A673 (cell line): ENCODE data around the gene NR1H3. TPM values are rescaled to one million over a fixed set of nuclear protein-coding genes. Genes with fewer than 3 reads are reported as not detected.

Source experiments
- BruUV-seq: library from RNA; stranded (reverse); fragments of 400-500 nt; replicated peaks from 2 replicates; lab custom pipeline; 2021; lab: Mats Ljungman, UMichigan
- CTCF ChIA-PET: fragments of 300-600 bp; sonication (Branson Sonifier 250); formaldehyde crosslinking; loops from one replicate; lab custom pipeline; 2022; ENCODE audit warnings: antibody characterized with exemption; lab: Charles Lee
- POLR2A ChIA-PET: fragments of 300-600 bp; sonication (Branson Sonifier 250); formaldehyde crosslinking; loops from one replicate; lab custom pipeline; 2022; ENCODE audit warnings: antibody characterized with exemption; ENCODE audit not compliant: low non-redundant PET; lab: Charles Lee
- DNase-seq: peaks from one replicate; pipeline ENCODE4 v3.0.0-alpha.2; 2015; ENCODE audit warnings: low spot score
- H3K27ac ChIP-seq: fragments of 200-600 bp; sonication (generic); 2 replicates; pipeline ENCODE4 v1.5.1; 2016; ENCODE audit warnings: mixed run types, low read depth, mild to moderate bottlenecking, mixed read lengths, antibody characterized with exemption, low read length; ENCODE audit not compliant: poor library complexity, severe bottlenecking
- H3K27me3 ChIP-seq: fragments of 200-600 bp; sonication (generic); replicated peaks from 2 replicates; pipeline ENCODE4 v1.6.1; 2017; ENCODE audit warnings: mixed run types, low read depth, mild to moderate bottlenecking, mixed read lengths, antibody characterized with exemption, low read length; ENCODE audit not compliant: insufficient read depth, poor library complexity
- H3K36me3 ChIP-seq: fragments of 200-600 bp; sonication (generic); 2 replicates; pipeline ENCODE4 v1.6.1; 2016; ENCODE audit warnings: mixed run types, mild to moderate bottlenecking, mixed read lengths, antibody characterized with exemption, low read length; ENCODE audit not compliant: insufficient read depth, poor library complexity, severe bottlenecking
- H3K4me1 ChIP-seq: fragments of 200-600 bp; sonication (generic); 2 replicates; pipeline ENCODE4 v1.6.1; 2017; ENCODE audit warnings: mixed run types, mild to moderate bottlenecking, mixed read lengths, antibody characterized with exemption, low read length; ENCODE audit not compliant: insufficient read depth, poor library complexity, severe bottlenecking
- H3K4me3 ChIP-seq: fragments of 200-600 bp; sonication (generic); 2 replicates; pipeline ENCODE4 v1.5.1; 2016; ENCODE audit warnings: low read depth, mixed run types, mild to moderate bottlenecking, mixed read lengths, low read length; ENCODE audit not compliant: poor library complexity, severe bottlenecking
- H3K9me3 ChIP-seq: fragments of 200-600 bp; sonication (generic); 2 replicates; pipeline ENCODE4 v1.6.1; 2016; ENCODE audit warnings: mixed run types, low read depth, mild to moderate bottlenecking, mixed read lengths, antibody characterized with exemption, low read length; ENCODE audit not compliant: poor library complexity, severe bottlenecking
- EZH2 ChIP-seq: fragments of 200-600 bp; sonication (generic); IDR thresholded peaks from 2 replicates; pipeline ENCODE4 v1.6.1; 2017; ENCODE audit warnings: borderline replicate concordance, low read depth, mild to moderate bottlenecking, mixed read lengths, antibody characterized with exemption, low read length; ENCODE audit not compliant: poor library complexity, severe bottlenecking
- intact Hi-C: fragments of 100-400 bp; cut with micrococcal nuclease; formaldehyde crosslinking; loops from one replicate; pipeline ENCODE4 v1.10.0; 2022; ENCODE audit not compliant: unreplicated experiment
- total RNA-seq: library from RNA; stranded (reverse); gene quantifications from 2 replicates; pipeline ENCODE4 v1.2.3, GENCODE V29; 2021
- TF ChIP-seq, protein P1 (sequence below): fragments of 300-800, 200-600 bp; sonication (generic); conservative IDR thresholded peaks from 2 replicates; pipeline ENCODE4 v1.5.1; 2017; ENCODE audit warnings: low read depth, mild to moderate bottlenecking, antibody characterized with exemption, low read length, moderate library complexity, mixed read lengths

Gene NR1H3
- total RNA-seq, 1 experiment from 2014 or later, result 14.5 TPM

DNA sequence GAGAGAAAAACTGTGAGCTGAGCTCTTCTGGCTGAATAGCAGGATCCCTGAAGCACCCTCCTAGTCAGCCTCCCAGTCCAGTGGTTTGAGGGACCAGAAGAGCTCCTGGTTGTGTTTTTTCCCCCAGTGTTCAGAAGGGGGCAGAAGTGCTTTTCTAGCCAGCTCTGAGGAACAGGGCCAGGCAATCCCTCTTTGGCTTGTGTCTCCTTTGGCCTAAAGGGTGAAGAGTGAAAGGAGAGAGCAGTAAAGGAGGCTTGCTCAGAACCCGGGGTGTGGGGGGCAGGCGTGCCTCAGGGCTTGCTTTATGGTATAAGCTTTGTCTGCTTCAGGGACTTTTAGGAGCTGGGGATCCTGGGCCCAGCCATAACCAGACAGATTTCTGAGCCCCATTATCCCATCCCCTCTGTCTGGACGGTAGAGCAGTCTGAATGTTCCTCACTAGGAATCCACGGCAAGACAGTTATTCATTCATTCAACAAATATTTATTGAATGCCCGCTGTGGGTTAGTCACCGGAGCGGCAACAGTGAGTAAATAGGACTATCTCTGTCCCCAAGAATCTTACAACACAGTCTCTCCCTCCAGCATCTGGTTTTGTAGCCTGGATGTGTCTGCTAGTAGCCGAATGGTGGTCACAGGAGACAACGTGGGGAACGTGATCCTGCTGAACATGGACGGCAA, 23.7 kb upstream of the NR1H3 start:
- H3K4me3 ChIP-seq, result no peak overlapping the region
- peak; percentile 75 for DNase-seq
- TF ChIP-seq, protein P1, sequence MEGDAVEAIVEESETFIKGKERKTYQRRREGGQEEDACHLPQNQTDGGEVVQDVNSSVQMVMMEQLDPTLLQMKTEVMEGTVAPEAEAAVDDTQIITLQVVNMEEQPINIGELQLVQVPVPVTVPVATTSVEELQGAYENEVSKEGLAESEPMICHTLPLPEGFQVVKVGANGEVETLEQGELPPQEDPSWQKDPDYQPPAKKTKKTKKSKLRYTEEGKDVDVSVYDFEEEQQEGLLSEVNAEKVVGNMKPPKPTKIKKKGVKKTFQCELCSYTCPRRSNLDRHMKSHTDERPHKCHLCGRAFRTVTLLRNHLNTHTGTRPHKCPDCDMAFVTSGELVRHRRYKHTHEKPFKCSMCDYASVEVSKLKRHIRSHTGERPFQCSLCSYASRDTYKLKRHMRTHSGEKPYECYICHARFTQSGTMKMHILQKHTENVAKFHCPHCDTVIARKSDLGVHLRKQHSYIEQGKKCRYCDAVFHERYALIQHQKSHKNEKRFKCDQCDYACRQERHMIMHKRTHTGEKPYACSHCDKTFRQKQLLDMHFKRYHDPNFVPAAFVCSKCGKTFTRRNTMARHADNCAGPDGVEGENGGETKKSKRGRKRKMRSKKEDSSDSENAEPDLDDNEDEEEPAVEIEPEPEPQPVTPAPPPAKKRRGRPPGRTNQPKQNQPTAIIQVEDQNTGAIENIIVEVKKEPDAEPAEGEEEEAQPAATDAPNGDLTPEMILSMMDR, result peak; percentile 60
- no peak for TF ChIP-seq EZH2
- ChIA-PET POLR2A (no interaction called here), CTCF (interaction anchor here (0.6 to 1.9 kb wide), 5 partner anchors 26 to 406 kb away, joined by 3 to 8 read pairs (median 3); no protein-coding TSS in a partner anchor)
- H3K27ac ChIP-seq, result no peak overlapping the region
- no TSS peak for BruUV-seq
- intact Hi-C loops, result no loop called here
- no peaks in the 10 kb centered on the region for H3K9me3 ChIP-seq
- peaks cover 14% of the 10 kb centered on the region for H3K4me1 ChIP-seq
- peaks cover 31% of the 10 kb centered on the region for H3K36me3 ChIP-seq
- H3K27me3 ChIP-seq, result no peaks in the 10 kb centered on the region

DNA sequence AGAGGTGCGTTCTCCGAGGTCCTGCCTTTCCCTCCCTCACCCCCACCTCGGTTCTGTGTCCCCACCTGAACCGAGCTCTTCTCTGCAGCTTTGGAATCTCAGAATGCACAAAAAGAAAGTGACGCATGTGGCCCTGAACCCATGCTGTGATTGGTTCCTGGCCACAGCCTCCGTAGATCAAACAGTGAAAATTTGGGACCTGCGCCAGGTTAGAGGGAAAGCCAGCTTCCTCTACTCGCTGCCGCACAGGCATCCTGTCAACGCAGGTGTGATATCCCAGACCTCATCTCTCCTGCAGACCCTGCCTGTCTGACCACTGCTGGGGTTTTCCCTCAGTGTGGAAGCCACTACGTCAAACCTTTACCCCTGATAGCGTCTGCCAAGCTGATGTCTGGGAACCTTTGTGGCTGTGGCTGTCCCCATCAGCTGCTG, 23.1 kb upstream of the NR1H3 start:
- TF ChIP-seq, protein P1, result no peak
- TF ChIP-seq EZH2, result no peak
- Histone ChIP-seq H3K4me1 (peaks cover 14% of the 10 kb centered on the region), H3K4me3 (no peak overlapping the region), H3K27me3 (no peaks in the 10 kb centered on the region), H3K27ac (no peak overlapping the region), H3K36me3 (peaks cover 33% of the 10 kb centered on the region), H3K9me3 (no peaks in the 10 kb centered on the region)
- intact Hi-C loops, result no loop called here
- POLR2A ChIA-PET, result no interaction called here
- CTCF ChIA-PET, result interaction anchor here (1.0 to 1.9 kb wide), 3 partner anchors 25 to 121 kb away, joined by 3 to 8 read pairs (median 7); no protein-coding TSS in a partner anchor
- no TSS peak for BruUV-seq
- DNase-seq, result no peak

DNA sequence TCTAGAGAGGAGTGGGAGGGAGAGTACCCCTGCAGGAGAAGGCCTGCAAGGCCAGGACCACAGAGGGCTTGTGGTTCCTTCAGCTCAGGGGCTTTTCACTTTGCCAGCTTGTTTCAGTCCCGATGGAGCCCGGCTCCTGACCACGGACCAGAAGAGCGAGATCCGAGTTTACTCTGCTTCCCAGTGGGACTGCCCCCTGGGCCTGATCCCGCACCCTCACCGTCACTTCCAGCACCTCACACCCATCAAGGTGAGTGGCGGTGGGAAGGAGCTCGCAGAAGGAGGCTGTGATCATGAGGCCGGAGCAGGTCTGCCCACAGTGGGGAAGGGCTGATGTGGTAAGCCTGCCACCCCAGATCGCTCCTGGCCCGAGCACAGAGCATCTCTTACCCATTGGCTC, 22.6 kb upstream of the NR1H3 start:
- POLR2A ChIA-PET, result no interaction called here

More for the DNA sequence above, 22.6 kb upstream of the NR1H3 start:
- no peak overlapping the region for H3K27ac ChIP-seq
- no peaks in the 10 kb centered on the region for H3K27me3 ChIP-seq
- no TSS peak for BruUV-seq
- no peak for DNase-seq
- no peaks in the 10 kb centered on the region for H3K9me3 ChIP-seq
- H3K4me1 ChIP-seq, result peaks cover 14% of the 10 kb centered on the region
- TF ChIP-seq EZH2, result no peak
- TF ChIP-seq, protein P1, result no peak
- H3K4me3 ChIP-seq, result no peak overlapping the region
- intact Hi-C loops, result no loop called here
- peaks cover 36% of the 10 kb centered on the region for H3K36me3 ChIP-seq
- CTCF ChIA-PET, result interaction anchor here (0.6 to 1.9 kb wide), 3 partner anchors 25 to 120 kb away, joined by 3 to 8 read pairs (median 5); no protein-coding TSS in a partner anchor
